ENCODE data around the gene CAST. TPM values are rescaled to one million over a fixed set of nuclear protein-coding genes. Genes with fewer than 3 reads are reported as not detected.

The CAST gene
- total RNA-seq, 1 experiment from 2014 or later = 52.3 TPM

- Histone ChIP-seq H3K9ac (ENCODE audit: extremely low read depth, insufficient read length, low read length) (no peak overlapping the region), H3K27me3 (ENCODE audit: insufficient read depth, low read length) (no peaks in the 10 kb centered on the region), H3K27ac (ENCODE audit: insufficient read length, low read depth, low read length) (no peak overlapping the region), H3K14ac (ENCODE audit: insufficient read depth, low read length) (no peak overlapping the region), H3K56ac (ENCODE audit: insufficient read length, low read depth, low read length) (no peak overlapping the region), H4K8ac (replicated peaks; ENCODE audit: insufficient read length, low read depth, low read length) (no peak overlapping the region), H2BK20ac (ENCODE audit: low read depth, low read length, poor library complexity, severe bottlenecking) (no peak overlapping the region), H3K4ac (ENCODE audit: low read depth, low read length) (no peak overlapping the region), H4K91ac (ENCODE audit: insufficient read length, low read depth, low read length) (no peak overlapping the region), H2BK12ac (ENCODE audit: insufficient read length, low read depth, low read length) (no peak overlapping the region), H3K23ac (ENCODE audit: insufficient read length, low read depth, low read length) (no peak overlapping the region), H3K4me1 (ENCODE audit: insufficient read depth, low read length) (no peaks in the 10 kb centered on the region), H3K79me1 (ENCODE audit: insufficient read depth, low read depth, low read length, poor library complexity, severe bottlenecking) (no peaks in the 10 kb centered on the region), H3K4me2 (ENCODE audit: insufficient read depth, insufficient read length, low read length) (no peak overlapping the region), H3K79me2 (ENCODE audit: insufficient read depth, low read length) (no peaks in the 10 kb centered on the region), H4K20me1 (ENCODE audit: control insufficient read depth, insufficient read depth, insufficient read length) (no peaks in the 10 kb centered on the region), H3K18ac (ENCODE audit: insufficient read length, low read depth, low read length) (no peak overlapping the region), H2AFZ (ENCODE audit: low read length) (no peak overlapping the region), H3K9me3 (ENCODE audit: control insufficient read depth, low read depth, low read length) (no peaks in the 10 kb centered on the region), H2BK15ac (ENCODE audit: low read depth, low read length) (no peak overlapping the region), H4K5ac (ENCODE audit: insufficient read length, low read depth, low read length) (no peak overlapping the region), H2BK120ac (ENCODE audit: low read depth, low read length, poor library complexity, severe bottlenecking) (no peak overlapping the region), H3K23me2 (ENCODE audit: insufficient read length, low read depth, low read length, poor library complexity, severe bottlenecking) (no peaks in the 10 kb centered on the region), H3T11ph (ENCODE audit: low read length) (no peak overlapping the region), H2AK5ac (ENCODE audit: insufficient read length, low read length) (no peak overlapping the region), H2BK5ac (ENCODE audit: insufficient read length, low read length) (no peak overlapping the region)
- TF ChIP-seq CTCF (conservative IDR thresholded peaks at IDR 0.05) = no peak
- Mint-ChIP-seq H3K27me3 (ENCODE audit: low read depth) (no peaks in the 10 kb centered on the region), H3K27ac (no peak overlapping the region; a peak in 1 of 7 replicates), H3K4me3 (no peak overlapping the region), H3K36me3 (ENCODE audit: insufficient read depth in 1 of 3, low read depth in 3 of 3) (no peaks in the 10 kb centered on the region), H3K4me1 (peaks cover 0 to 6% of the 10 kb centered on the region in 2 experiments; a peak in 2 of 4 replicates), H3K9me3 (no peaks in the 10 kb centered on the region)
- no peak for DNase-seq
- no CpG with 5 or more reads among the region's 11 CpGs for WGBS (ENCODE audit: extremely low coverage, insufficient read length, low lambda C conversion rate)
Observed at GRCh38 chr5:96680759-96681470, 18.7 kb downstream of the CAST start.

Data from H9 (cell line).